Tibial nerve (tissue), 4 donors: Measurements from ENCODE around the gene LTV1.

Source experiments
- EP300 ChIP-seq, 2 donors: sonication (generic); formaldehyde crosslinking; IDR thresholded peaks; one replicate each; pipeline ENCODE4 v1.6.1; 2017; ENCODE audit warnings: antibody characterized with exemption in 2 of 2, mild to moderate bottlenecking in 1 of 2
- POLR2A ChIP-seq, 2 donors: fragments of 450-650 bp; IDR thresholded peaks; one replicate each; pipeline ENCODE4 v1.6.1; 2017; ENCODE audit warnings: antibody characterized with exemption in 2 of 2, mild to moderate bottlenecking in 2 of 2, moderate library complexity in 2 of 2
- TF ChIP-seq, protein P1 (sequence below), 5 experiments: fragments of 200-600 bp in 3 of 5; fragments of 450-650 bp in 2 of 5; sonication (generic) in 3 of 5; IDR thresholded peaks; one replicate each; pipeline ENCODE4 v1.5.1; 2016 to 2019; ENCODE audit warnings: antibody characterized with exemption in 5 of 5, mild to moderate bottlenecking in 3 of 5, moderate library complexity in 2 of 5

- TF ChIP-seq, protein P1, sequence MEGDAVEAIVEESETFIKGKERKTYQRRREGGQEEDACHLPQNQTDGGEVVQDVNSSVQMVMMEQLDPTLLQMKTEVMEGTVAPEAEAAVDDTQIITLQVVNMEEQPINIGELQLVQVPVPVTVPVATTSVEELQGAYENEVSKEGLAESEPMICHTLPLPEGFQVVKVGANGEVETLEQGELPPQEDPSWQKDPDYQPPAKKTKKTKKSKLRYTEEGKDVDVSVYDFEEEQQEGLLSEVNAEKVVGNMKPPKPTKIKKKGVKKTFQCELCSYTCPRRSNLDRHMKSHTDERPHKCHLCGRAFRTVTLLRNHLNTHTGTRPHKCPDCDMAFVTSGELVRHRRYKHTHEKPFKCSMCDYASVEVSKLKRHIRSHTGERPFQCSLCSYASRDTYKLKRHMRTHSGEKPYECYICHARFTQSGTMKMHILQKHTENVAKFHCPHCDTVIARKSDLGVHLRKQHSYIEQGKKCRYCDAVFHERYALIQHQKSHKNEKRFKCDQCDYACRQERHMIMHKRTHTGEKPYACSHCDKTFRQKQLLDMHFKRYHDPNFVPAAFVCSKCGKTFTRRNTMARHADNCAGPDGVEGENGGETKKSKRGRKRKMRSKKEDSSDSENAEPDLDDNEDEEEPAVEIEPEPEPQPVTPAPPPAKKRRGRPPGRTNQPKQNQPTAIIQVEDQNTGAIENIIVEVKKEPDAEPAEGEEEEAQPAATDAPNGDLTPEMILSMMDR (IDR thresholded peaks at IDR 0.05), result no peak
- TF ChIP-seq EP300 (IDR thresholded peaks at IDR 0.05), result no peak
- no peak for TF ChIP-seq POLR2A (IDR thresholded peaks at IDR 0.05)
These were observed 53.2 kb downstream of the LTV1 start for GRCh38 chr6:143896126-143896860.
